GM12878 (cell line): Measurements from ENCODE around the gene ALG5.

Source experiments
- CHD2 ChIP-seq: IDR thresholded peaks from 2 replicates; pipeline ENCODE4 v1.6.1; 2011; ENCODE audit warnings: low read depth, low read length, improper control_type of control experiment, borderline replicate concordance
- CTCF ChIP-seq, 3 experiments: IDR thresholded peaks in 2 of 3; conservative IDR thresholded peaks in 1 of 3; 2 replicates each; pipeline ENCODE4 v1.5.1; 2011; ENCODE audit warnings: low read depth in 3 of 3, low read length in 3 of 3, mild to moderate bottlenecking in 3 of 3, control low read depth in 2 of 3, moderate library complexity in 2 of 3, inconsistent platforms in 1 of 3, mixed read lengths in 1 of 3; ENCODE audit not compliant: control insufficient read depth in 2 of 3, insufficient read depth in 1 of 3; ENCODE audit errors: extremely low read depth in 1 of 3
- NBN ChIP-seq: fragments of 450-650 bp; IDR thresholded peaks from 2 replicates; pipeline ENCODE4 v1.6.1; 2016
- REST ChIP-seq: IDR thresholded peaks from 2 replicates; pipeline ENCODE4 v1.6.1; 2012; ENCODE audit warnings: mild to moderate bottlenecking, low read depth, low read length
- SMC3 ChIP-seq: IDR thresholded peaks from 2 replicates; pipeline ENCODE4 v1.6.1; 2011; ENCODE audit warnings: low read length, improper control_type of control experiment, borderline replicate concordance
- TARDBP ChIP-seq: IDR thresholded peaks from 2 replicates; pipeline ENCODE4 v1.6.1; 2016; ENCODE audit warnings: borderline replicate concordance

- TF ChIP-seq NBN (no peak), REST (no peak), CHD2 (no peak), TARDBP (no peak), SMC3 (no peak), CTCF (IDR thresholded peaks at IDR 0.05 in 2 of 3, conservative IDR thresholded peaks at IDR 0.05 in 1 of 3; ENCODE audit: control insufficient read depth in 2 of 3, extremely low read depth in 1 of 3, insufficient read depth in 1 of 3, low read depth in 3 of 3, low read length in 3 of 3) (no peak)
Observed at GRCh38 chr13:36997716-36998427, 1.3 kb downstream of the ALG5 start.
